ENCODE results near the gene DSG2.

GRCh38 chr18:31489311-31489710 lies 8.7 kb upstream of the DSG2 start:
- TF ChIP-seq CTCF (IDR thresholded peaks at IDR 0.05): no peak
- no peak for TF ChIP-seq POLR2AphosphoS5 (IDR thresholded peaks at IDR 0.05)

All from sigmoid colon (tissue), 4 donors.